Left renal pelvis (tissue), 4 donors: ENCODE measurements around the gene CARMIL3. TPM values are rescaled to one million over a fixed set of nuclear protein-coding genes. Genes with fewer than 3 reads are reported as not detected.
"Not testable (repeated sequence)": the region's sequence is repeated elsewhere in the genome, so short reads cannot be mapped to it uniquely, and the experiment has no call there.

Experiments
- DNase-seq, 4 donors: peaks; one replicate each; pipeline ENCODE4 v3.0.0-alpha.2; 2013; ENCODE audit warnings: low read depth in 4 of 4, low spot score in 3 of 4
- polyA plus RNA-seq, 4 donors: library from polyadenylated mRNA; unstranded; fragments of 120-200 nt; gene quantifications; one replicate each; pipeline ENCODE4 v1.2.1, GENCODE V29; 2013; ENCODE audit not compliant: insufficient read length in 4 of 4

CARMIL3 gene, protein sequence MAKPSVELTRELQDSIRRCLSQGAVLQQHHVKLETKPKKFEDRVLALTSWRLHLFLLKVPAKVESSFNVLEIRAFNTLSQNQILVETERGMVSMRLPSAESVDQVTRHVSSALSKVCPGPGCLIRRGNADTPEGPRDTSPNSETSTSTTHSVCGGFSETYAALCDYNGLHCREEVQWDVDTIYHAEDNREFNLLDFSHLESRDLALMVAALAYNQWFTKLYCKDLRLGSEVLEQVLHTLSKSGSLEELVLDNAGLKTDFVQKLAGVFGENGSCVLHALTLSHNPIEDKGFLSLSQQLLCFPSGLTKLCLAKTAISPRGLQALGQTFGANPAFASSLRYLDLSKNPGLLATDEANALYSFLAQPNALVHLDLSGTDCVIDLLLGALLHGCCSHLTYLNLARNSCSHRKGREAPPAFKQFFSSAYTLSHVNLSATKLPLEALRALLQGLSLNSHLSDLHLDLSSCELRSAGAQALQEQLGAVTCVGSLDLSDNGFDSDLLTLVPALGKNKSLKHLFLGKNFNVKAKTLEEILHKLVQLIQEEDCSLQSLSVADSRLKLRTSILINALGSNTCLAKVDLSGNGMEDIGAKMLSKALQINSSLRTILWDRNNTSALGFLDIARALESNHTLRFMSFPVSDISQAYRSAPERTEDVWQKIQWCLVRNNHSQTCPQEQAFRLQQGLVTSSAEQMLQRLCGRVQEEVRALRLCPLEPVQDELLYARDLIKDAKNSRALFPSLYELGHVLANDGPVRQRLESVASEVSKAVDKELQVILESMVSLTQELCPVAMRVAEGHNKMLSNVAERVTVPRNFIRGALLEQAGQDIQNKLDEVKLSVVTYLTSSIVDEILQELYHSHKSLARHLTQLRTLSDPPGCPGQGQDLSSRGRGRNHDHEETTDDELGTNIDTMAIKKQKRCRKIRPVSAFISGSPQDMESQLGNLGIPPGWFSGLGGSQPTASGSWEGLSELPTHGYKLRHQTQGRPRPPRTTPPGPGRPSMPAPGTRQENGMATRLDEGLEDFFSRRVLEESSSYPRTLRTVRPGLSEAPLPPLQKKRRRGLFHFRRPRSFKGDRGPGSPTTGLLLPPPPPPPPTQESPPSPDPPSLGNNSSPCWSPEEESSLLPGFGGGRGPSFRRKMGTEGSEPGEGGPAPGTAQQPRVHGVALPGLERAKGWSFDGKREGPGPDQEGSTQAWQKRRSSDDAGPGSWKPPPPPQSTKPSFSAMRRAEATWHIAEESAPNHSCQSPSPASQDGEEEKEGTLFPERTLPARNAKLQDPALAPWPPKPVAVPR (N-terminal part only)
- 1 to 10 TPM; 1.2 to 2.0 (median 1.8) TPM for polyA plus RNA-seq

DNA sequence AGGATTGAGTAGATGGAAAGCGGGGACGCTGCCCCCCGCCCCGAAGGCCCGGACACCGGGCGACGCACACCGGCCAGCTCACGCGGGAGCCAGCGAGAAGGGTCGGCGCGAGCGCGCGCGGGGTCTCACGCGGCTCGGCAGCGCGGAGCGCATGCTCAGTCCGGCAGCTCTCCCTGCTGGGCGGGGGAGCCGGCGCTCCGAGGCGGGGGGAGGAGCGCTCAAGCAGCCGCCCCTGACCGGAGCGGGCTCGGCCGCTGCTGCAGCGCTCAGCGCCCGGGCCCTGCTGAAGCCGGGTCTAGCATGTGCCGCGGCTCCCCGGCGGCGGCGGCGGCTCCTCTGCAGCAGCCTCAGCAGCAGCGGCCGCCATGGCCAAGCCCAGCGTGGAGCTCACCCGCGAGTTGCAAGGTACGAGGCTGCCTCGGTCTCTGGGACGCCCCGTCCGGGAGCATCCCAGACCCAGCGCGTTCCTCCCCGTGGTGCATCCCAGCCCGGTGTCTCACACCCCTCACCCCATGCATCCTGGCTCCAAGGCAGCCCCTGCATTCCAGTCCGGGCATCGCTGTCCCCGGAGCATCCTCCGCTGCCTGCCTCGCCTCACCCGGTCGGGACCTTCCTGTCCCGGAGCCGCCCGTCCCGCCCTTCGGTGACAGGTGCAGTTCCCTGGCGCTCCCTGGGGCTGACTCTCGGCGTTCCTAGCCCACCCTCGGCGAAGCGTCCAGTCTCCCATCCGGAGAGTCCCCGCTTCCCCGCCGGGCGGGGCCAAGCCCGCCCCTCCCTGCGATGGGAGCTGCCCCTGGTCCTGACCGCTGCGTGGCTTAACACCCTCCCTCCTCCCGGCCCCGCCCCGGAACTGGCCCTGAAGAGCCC, at the start of gene CARMIL3:
Gene CARMIL3 (plus strand): TSS at position 221 of the 867 bp plus-strand sequence. CDS start 145 bp downstream, at position 366.
- peak in 2 of 4 donors; percentile 47 to 61 for DNase-seq

DNA sequence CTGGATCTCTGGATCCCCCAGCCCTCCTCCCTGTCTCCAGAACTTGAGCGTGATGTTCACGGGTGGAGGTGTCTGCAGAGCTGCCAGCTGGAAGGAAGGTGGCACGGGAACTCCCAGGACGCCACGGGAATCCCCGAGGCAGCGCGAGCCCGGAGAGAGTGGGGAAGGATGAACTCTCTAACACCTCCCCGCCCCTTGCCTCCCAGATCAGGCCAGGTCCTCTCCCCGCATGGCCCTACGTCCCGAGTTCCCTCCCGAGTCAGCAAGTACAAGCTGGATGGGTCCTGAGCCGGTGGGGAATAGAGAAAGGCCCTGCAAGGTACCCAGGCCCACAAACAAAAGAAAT, 45.4 kb upstream of the CARMIL3 start:
- DNase-seq, result not testable (repeated sequence)

- DNase-seq, result not testable (repeated sequence)
These were observed 44.8 kb upstream of the CARMIL3 start for GRCh38 chr14:24006817-24007652.

DNA sequence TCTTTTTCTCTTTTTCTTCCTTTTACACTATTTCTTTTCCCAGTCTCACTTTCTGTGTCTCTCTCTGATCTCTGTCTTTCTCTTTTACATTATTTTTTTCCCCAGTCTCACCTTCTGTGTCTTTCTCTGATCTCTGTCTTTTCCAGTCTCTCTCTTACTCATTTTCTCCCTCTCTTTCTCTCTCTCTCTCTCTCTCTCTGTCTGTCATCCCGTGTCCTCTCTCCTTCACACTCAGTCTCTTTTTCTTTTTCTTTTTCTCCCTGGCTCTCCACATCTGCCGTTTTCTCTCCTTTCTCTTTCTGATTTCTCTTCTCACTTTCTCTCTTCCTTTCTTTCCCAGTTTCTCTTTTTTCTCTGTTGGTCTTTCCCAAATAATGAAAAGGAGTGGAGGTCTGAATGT, 40.8 kb upstream of the CARMIL3 start:
- DNase-seq, result no peak

GRCh38 chr14:24012726-24013273, 39.0 kb upstream of the CARMIL3 start:
- DNase-seq, result not testable (repeated sequence)

DNA sequence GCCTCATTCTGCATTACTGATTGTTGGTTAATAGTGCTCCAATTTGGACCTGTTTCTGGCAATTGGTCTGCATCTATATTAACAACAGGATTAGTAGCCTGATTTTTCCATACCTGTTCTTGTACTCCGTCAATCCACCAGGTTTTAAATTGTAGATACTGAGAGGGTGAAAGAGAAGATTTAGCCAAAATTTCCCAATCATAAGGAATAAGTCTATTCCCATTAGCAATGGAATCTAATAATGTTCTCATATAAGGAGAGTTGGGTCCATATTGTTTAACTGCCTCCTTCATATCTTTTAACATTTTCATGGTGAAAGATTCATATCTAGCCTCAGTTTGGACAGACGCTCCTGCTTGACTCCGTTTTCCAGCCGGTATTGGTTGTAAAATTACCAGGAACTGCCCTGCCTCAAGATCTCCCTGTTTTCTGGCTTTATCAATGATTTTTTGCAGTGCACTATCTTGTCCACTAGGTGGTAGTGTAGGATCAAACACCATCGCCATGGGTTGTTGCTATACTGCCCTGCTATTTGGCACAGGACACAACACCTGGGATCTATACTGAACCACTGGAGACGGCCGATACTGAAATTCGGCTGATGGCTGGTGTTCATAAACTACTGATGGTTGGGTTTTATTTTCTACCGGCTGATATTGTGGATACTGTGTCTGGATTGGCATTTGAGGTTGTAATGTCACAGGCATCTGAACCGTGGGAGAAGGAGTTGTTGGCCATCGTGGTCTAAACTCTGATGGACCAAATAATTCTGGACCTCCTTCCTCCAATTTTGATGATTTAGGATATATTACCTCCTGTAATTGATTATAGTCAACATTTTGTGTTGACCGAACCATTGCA, 37.9 kb upstream of the CARMIL3 start:
- DNase-seq, result peak in 2 of 4 donors; percentile 42 to 52

GRCh38 chr14:24015745-24016144, 36.1 kb upstream of the CARMIL3 start:
- not testable (repeated sequence) for DNase-seq

GRCh38 chr14:24018978-24019377, 32.8 kb upstream of the CARMIL3 start:
- not testable (repeated sequence) for DNase-seq

DNA sequence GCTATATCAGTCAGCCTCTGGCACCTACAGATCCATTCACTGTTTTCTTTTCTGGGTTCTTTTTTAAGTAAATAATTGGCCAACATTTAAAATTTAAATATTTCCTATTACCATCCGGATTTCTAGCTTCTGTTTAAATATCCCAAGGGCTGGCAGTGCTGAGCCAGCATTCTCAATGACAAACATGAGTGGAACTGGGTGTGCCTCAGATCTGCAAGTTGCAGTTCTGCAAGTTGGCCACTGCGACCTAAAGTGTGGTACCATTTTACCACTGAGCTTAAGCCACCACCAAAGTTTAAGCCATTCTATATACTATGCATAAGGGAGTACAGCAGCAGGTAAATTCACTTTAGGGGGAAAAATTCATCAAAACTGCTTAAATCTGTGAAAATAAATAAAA, 31.9 kb upstream of the CARMIL3 start:
- not testable (repeated sequence) for DNase-seq

DNA sequence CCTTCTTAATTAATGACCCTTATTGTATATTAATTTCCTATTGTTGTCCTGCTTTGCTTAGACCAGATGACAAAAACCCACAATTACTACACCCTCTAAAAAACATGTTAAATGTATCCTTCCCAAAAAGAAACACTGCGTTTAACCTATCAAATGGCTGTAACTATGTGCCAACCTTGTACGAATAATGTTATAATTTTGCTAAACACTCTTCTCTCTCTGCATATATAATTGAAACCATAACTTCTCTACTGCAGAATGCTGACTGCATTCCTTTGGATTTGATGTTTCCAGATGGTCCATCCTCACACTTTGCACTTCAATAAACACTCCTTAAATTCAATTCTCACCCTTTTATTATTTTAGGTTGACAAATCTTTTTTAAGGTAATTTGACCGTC, 31.3 kb upstream of the CARMIL3 start:
- not testable (repeated sequence) for DNase-seq

GRCh38 chr14:24024939-24025418, 26.8 kb upstream of the CARMIL3 start:
- not testable (repeated sequence) for DNase-seq

DNA sequence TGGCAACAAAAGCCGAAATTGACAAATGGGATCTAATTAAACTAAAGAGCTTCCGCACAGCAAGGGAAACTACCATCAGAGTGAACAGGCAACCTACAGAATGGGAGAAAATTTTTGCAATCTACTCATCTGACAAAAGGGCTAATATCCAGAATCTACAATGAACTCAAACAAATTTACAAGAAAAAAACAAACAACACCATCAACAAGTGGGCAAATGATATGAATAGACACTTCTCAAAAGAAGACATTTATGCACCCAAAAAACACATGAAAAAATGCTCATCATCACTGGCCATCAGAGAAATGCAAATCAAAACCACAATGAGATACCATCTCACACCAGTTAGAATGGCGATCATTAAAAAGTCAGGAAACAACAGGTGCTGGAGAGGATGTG, 22.1 kb upstream of the CARMIL3 start:
- DNase-seq, result not testable (repeated sequence)

GRCh38 chr14:24031331-24031730, 20.5 kb upstream of the CARMIL3 start:
- DNase-seq, result not testable (repeated sequence)

DNA sequence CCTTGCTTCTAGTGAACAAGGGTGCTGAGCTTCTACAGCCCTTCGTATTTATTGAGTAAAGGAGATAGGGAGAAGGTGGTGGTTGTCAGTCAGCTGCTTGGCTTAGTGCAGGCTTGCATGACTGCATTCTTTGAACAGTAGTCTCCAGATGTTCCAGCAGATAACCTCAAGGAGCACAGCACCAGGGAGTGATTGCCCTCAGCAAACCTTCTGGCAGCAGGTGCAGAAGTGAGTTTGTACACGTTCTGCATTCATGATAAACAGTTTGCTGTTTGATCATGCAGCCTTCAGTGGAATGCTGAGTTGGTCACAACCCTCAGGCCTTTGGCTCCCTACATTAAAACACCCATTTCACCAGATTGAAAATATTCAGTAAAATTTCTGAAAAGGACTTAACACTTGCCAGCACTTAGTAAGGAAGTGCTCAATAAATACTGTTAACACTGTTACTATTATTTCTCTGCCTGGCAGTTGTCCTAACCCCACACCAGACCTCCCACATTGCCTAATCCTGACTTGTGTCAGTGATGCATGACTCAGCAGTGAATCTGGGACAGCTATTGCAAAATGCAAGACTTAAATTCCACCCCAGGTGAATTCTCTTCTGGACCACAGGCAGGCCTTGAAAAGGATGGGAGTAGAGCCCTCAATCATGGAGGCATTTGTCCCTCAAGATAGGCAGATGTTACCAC, 18.9 kb upstream of the CARMIL3 start:
- DNase-seq, result no peak

DNA sequence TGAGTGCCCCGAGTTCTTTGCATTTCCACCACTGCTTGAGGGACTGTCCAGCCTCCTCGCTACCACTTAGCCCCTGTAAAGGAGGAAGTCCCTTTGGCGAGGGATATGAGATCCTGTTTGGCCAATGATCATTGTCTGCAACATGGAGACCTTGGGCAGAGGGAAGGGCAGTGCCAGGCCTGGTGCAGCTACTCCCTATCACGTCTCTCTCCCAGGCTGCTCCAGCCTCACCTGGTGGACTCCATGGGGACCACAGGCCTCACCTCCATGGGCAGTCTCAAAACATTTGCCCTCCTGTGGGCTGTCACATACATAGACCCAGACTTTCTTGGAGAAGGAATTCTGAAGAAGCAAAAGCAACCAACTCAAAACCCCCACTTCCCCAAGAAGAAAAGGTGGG, 16.0 kb upstream of the CARMIL3 start:
- DNase-seq, result not testable (repeated sequence)

DNA sequence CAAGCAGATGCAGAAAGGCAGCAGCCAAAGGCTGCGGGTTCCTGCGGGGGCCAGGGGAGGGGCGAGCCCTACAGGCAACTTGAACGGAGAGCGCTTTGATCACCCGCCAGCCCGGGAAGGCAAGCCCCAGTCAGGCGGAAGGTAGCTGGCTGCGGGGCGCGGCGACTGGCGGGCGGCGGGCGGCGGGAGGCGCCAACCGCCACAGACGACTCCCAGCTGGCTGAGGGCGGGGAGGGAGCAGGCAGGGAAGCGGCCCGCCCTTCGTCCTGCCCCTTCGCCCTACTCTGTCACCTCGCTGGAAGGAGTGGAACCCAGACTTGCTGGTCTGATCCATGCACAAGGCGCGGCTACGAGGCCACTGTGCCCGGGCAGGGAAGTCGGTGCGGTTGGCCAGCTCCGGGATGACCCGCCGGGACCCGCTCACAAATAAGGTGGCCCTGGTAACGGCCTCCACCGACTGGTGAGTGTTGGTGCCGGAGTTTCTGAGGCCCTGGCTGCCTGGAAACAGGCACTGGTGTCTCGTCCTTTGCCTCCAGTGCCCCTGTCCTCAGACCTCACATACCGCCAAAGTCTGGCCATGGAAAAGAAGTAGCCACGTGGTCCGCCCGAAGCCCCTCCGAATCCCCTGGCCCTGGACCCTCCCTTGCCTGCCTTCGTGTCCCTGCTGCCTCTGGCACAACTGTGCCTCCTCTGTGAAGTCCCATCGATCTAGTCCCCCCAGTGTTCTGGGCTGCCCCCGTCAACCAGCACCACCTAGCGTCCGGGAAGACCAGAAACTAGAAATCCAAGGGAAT, 15.4 kb upstream of the CARMIL3 start:
- peak in 1 of 4 donors; percentile 54 for DNase-seq
